Breast epithelium (tissue), 4 donors: ENCODE data around the gene POLR2F. TPM values are rescaled to one million over a fixed set of nuclear protein-coding genes. Genes with fewer than 3 reads are reported as not detected.

Source experiments
- DNase-seq, 2 donors: peaks; one replicate each; pipeline ENCODE4 v3.0.0-alpha.2; 2019; ENCODE audit warnings: low spot score in 2 of 2
- H3K27ac ChIP-seq, 2 donors: fragments of 200-600 bp; sonication (generic) in 1 of 2; one replicate each; pipeline ENCODE4 v1.5.1; 2016 to 2019; ENCODE audit warnings: mild to moderate bottlenecking in 1 of 2
- H3K27me3 ChIP-seq, 2 donors: fragments of 200-600 bp; sonication (generic) in 1 of 2; one replicate each; pipeline versions ENCODE4 v1.5.1 to v1.6.0; 2017 to 2019; ENCODE audit warnings: control low read depth in 1 of 2, mild to moderate bottlenecking in 1 of 2
- H3K36me3 ChIP-seq: fragments of 200-600 bp; one replicate; pipeline ENCODE4 v1.5.1; 2019
- H3K4me1 ChIP-seq, 2 donors: fragments of 200-600 bp; sonication (generic); one replicate each; pipeline ENCODE4 v1.5.1; 2016 to 2019; ENCODE audit warnings: control low read depth in 1 of 2
- H3K4me3 ChIP-seq, 3 donors: fragments of 200-600 bp; sonication (generic); 1 replicate in 2 of 3; 2 replicates in 1 of 3; pipeline ENCODE4 v1.5.1; 2016 to 2019; ENCODE audit warnings: mild to moderate bottlenecking in 3 of 3, moderate library complexity in 2 of 3
- H3K9me3 ChIP-seq, 2 donors: fragments of 200-600 bp; sonication (generic) in 1 of 2; one replicate each; pipeline ENCODE4 v1.5.1; 2016 to 2019; ENCODE audit warnings: control low read depth in 1 of 2
- CTCF ChIP-seq, 3 donors: fragments of 450-650 bp; IDR thresholded peaks; one replicate each; pipeline ENCODE4 v1.5.1; 2016 to 2017; ENCODE audit warnings: antibody characterized with exemption in 3 of 3, mild to moderate bottlenecking in 3 of 3, moderate library complexity in 3 of 3
- POLR2A ChIP-seq: fragments of 450-650 bp; IDR thresholded peaks from one replicate; pipeline ENCODE4 v1.6.1; 2016; ENCODE audit warnings: antibody characterized with exemption, mild to moderate bottlenecking, moderate library complexity
- POLR2AphosphoS5 ChIP-seq, 3 donors: sonication (generic); formaldehyde crosslinking; IDR thresholded peaks; one replicate each; pipeline ENCODE4 v1.6.1; 2017; ENCODE audit warnings: antibody characterized with exemption in 3 of 3
- intact Hi-C: fragments of 100-400 bp; cut with DNase I; formaldehyde crosslinking; loops from one replicate; pipeline ENCODE4 v1.15.1; 2023; ENCODE audit warnings: low total_unique reads
- total RNA-seq, 3 donors: library from RNA; depleted of rRNA; stranded (reverse); fragments of >200 nt; gene quantifications; one replicate each; pipeline ENCODE4 v1.1.0, GENCODE V29; 2016

Gene POLR2F
- total RNA-seq, 3 donors from 2014 or later: 66.7 to 93.7 (median 82.4) TPM

GRCh38 chr22:37920126-37920525, 33.4 kb upstream of the POLR2F start:
- no peaks in the 10 kb centered on the region for H3K4me1 ChIP-seq
- H3K27ac ChIP-seq: no peak overlapping the region
- no peak overlapping the region for H3K4me3 ChIP-seq
- peaks cover 14% of the 10 kb centered on the region for H3K36me3 ChIP-seq
- no peaks in the 10 kb centered on the region for H3K27me3 ChIP-seq
- intact Hi-C loops: no loop called here
- no peaks in the 10 kb centered on the region for H3K9me3 ChIP-seq
- TF ChIP-seq CTCF (IDR thresholded peaks at IDR 0.05) (no peak), POLR2A (no peak)
- DNase-seq: no peak

GRCh38 chr22:37922191-37922590, 31.3 kb upstream of the POLR2F start:
- DNase-seq: no peak
- TF ChIP-seq POLR2A: no peak
- TF ChIP-seq CTCF (IDR thresholded peaks at IDR 0.05): no peak
- TF ChIP-seq POLR2AphosphoS5 (IDR thresholded peaks at IDR 0.05): no peak
- Histone ChIP-seq H3K27me3 (no peaks in the 10 kb centered on the region), H3K36me3 (peaks cover 13% of the 10 kb centered on the region), H3K4me3 (no peak overlapping the region), H3K27ac (no peak overlapping the region), H3K4me1 (no peaks in the 10 kb centered on the region), H3K9me3 (no peaks in the 10 kb centered on the region)
- intact Hi-C loops: no loop called here

GRCh38 chr22:37923927-37924326, 29.6 kb upstream of the POLR2F start:
- no peak for DNase-seq
- Histone ChIP-seq H3K36me3 (peaks cover 8% of the 10 kb centered on the region), H3K4me1 (no peaks in the 10 kb centered on the region), H3K9me3 (no peaks in the 10 kb centered on the region), H3K27ac (no peak overlapping the region), H3K4me3 (no peak overlapping the region), H3K27me3 (no peaks in the 10 kb centered on the region)
- intact Hi-C loops: no loop called here
- TF ChIP-seq POLR2A (no peak), CTCF (IDR thresholded peaks at IDR 0.05) (no peak), POLR2AphosphoS5 (IDR thresholded peaks at IDR 0.05) (no peak)

- Histone ChIP-seq H3K4me3 (no peak overlapping the region), H3K4me1 (no peaks in the 10 kb centered on the region), H3K36me3 (peaks cover 8% of the 10 kb centered on the region), H3K27me3 (no peaks in the 10 kb centered on the region), H3K27ac (no peak overlapping the region), H3K9me3 (no peaks in the 10 kb centered on the region)
- TF ChIP-seq CTCF (IDR thresholded peaks at IDR 0.05) (no peak), POLR2A (no peak), POLR2AphosphoS5 (IDR thresholded peaks at IDR 0.05) (no peak)
- no peak for DNase-seq
- intact Hi-C loops: no loop called here
These were observed 29.0 kb upstream of the POLR2F start for GRCh38 chr22:37924386-37925065.

GRCh38 chr22:37925330-37925729, 28.2 kb upstream of the POLR2F start:
- DNase-seq: no peak
- no peaks in the 10 kb centered on the region for H3K9me3 ChIP-seq
- TF ChIP-seq POLR2AphosphoS5 (IDR thresholded peaks at IDR 0.05) (no peak), CTCF (IDR thresholded peaks at IDR 0.05) (no peak), POLR2A (no peak)
- no peaks in the 10 kb centered on the region for H3K4me1 ChIP-seq
- H3K27ac ChIP-seq: no peak overlapping the region
- peaks cover 8% of the 10 kb centered on the region for H3K36me3 ChIP-seq
- intact Hi-C loops: no loop called here
- no peaks in the 10 kb centered on the region for H3K27me3 ChIP-seq
- H3K4me3 ChIP-seq: no peak overlapping the region
